CD4-positive, alpha-beta T cell (primary cell): Measurements from ENCODE around the gene LILRA2. TPM values are rescaled to one million over a fixed set of nuclear protein-coding genes. Genes with fewer than 3 reads are reported as not detected.
"Not testable (repeated sequence)": the region's sequence is repeated elsewhere in the genome, so short reads cannot be mapped to it uniquely, and the experiment has no call there.

Experiments
- ATAC-seq: fragments of 200-7000 bp; cut with Tn5 transposase; one replicate; pipeline ENCODE4 v1.10.0; 2022; ENCODE audit warnings: mild to moderate bottlenecking; ENCODE audit not compliant: poor library complexity
- CTCF ChIA-PET: fragments of 350-600 bp; sonication (Branson Sonifier 250); formaldehyde crosslinking; loops from one replicate; lab custom pipeline; 2021; ENCODE audit warnings: antibody characterized with exemption, inconsistent platforms; lab: Charles Lee
- POLR2A ChIA-PET: fragments of 350-600 bp; sonication (Branson Sonifier 250); formaldehyde crosslinking; loops from one replicate; lab custom pipeline; 2021; ENCODE audit warnings: antibody characterized with exemption, inconsistent platforms; lab: Charles Lee
- DNase-seq, 14 experiments: peaks; one replicate each; pipeline ENCODE4 v3.0.0-alpha.2; 2013 to 2020; ENCODE audit warnings: mixed read lengths in 2 of 14
- H3K27ac ChIP-seq, 2 donors: one replicate each; pipeline versions ENCODE4 v1.5.1 to v1.7.0; 2013; ENCODE audit warnings: low read length in 2 of 2, low read depth in 1 of 2, mild to moderate bottlenecking in 1 of 2
- H3K27me3 ChIP-seq, 2 experiments: 1 replicate in 1 of 2; 2 replicates in 1 of 2; pipeline versions ENCODE4 v1.6.1 to v1.7.0; 2013; ENCODE audit warnings: low read length in 2 of 2, control low read depth in 1 of 2, mild to moderate bottlenecking in 1 of 2, moderate library complexity in 1 of 2; ENCODE audit not compliant: insufficient read depth in 2 of 2, control insufficient read depth in 1 of 2
- H3K36me3 ChIP-seq: one replicate; pipeline ENCODE4 v1.6.1; 2013; ENCODE audit warnings: low read length, control low read depth; ENCODE audit not compliant: insufficient read depth
- H3K4me1 ChIP-seq: one replicate; pipeline ENCODE4 v1.6.1; 2013; ENCODE audit warnings: low read length, control low read depth; ENCODE audit not compliant: insufficient read depth
- H3K4me3 ChIP-seq: one replicate; pipeline ENCODE4 v1.5.1; 2013; ENCODE audit warnings: mild to moderate bottlenecking, low read length, moderate library complexity
- H3K9me3 ChIP-seq, 2 experiments: 1 replicate in 1 of 2; 2 replicates in 1 of 2; pipeline versions ENCODE4 v1.6.1 to v1.7.0; 2013; ENCODE audit warnings: low read length in 2 of 2, mild to moderate bottlenecking in 2 of 2, control low read depth in 1 of 2, moderate library complexity in 1 of 2; ENCODE audit not compliant: control insufficient read depth in 1 of 2, insufficient read depth in 1 of 2
- H3K27ac Mint-ChIP-seq: one replicate; pipeline ENCODE4 v1.8.0; 2020; ENCODE audit warnings: mixed read lengths
- H3K27me3 Mint-ChIP-seq: one replicate; pipeline ENCODE4 v1.8.0; 2021; ENCODE audit warnings: mixed read lengths
- H3K36me3 Mint-ChIP-seq: one replicate; pipeline ENCODE4 v1.8.0; 2021; ENCODE audit warnings: low read depth, mixed read lengths
- H3K4me1 Mint-ChIP-seq: one replicate; pipeline ENCODE4 v1.8.0; 2021; ENCODE audit warnings: low read depth, mixed read lengths
- H3K4me3 Mint-ChIP-seq: one replicate; pipeline ENCODE4 v1.8.0; 2020; ENCODE audit warnings: mild to moderate bottlenecking, mixed read lengths
- H3K9me3 Mint-ChIP-seq: one replicate; pipeline ENCODE4 v1.8.0; 2020; ENCODE audit warnings: mixed read lengths
- intact Hi-C, 2 experiments: fragments of 100-400 bp; cut with DNase I in 1 of 2; cut with micrococcal nuclease in 1 of 2; formaldehyde crosslinking; loops; one replicate each; pipeline versions ENCODE4 v1.15.1 to v1.9.0; 2023 to 2025; cut with DNase I, micrococcal nuclease
- total RNA-seq, 174 experiments: library from RNA in 2 of 174; stranded (reverse) in 2 of 174; gene quantifications; one replicate each; pipeline ENCODE4 v1.2.3 and lab custom pipeline; 2021 to 2026
- TF ChIP-seq, protein P1 (sequence below): fragments of 200-600 bp; IDR thresholded peaks from one replicate; pipeline ENCODE4 v1.8.0; 2022; ENCODE audit warnings: antibody characterized with exemption, mild to moderate bottlenecking

Gene LILRA2
- total RNA-seq, 2 experiments from 2014 or later = 0.78 to 0.91 TPM

DNA sequence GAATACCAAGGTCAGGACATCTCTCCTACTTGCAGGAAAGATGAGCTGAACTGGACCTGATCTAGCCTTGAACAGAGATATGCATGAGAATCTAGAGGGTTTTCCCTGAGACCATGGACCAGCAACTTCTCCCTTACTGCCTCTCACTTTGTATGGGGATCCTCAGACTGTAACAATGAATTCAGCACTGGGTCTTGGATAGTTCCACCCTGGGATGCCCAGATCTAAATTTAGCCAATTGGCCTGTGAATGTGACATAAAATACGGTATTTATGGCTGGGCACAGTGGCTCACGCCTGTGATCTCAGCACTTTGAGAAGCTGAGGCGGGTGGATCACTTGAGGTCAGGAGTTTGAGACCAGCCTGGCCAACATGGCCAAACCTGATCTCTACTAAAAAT lies 15.3 kb upstream of the LILRA2 start:
- Mint-ChIP-seq H3K36me3 (no peaks in the 10 kb centered on the region), H3K9me3 (no peaks in the 10 kb centered on the region), H3K27me3 (peaks cover 30% of the 10 kb centered on the region), H3K27ac (no peak overlapping the region), H3K4me3 (no peak overlapping the region), H3K4me1 (no peaks in the 10 kb centered on the region)
- Histone ChIP-seq H3K4me3 (no peak overlapping the region), H3K9me3 (no peaks in the 10 kb centered on the region), H3K4me1 (no peaks in the 10 kb centered on the region), H3K36me3 (no peaks in the 10 kb centered on the region), H3K27ac (no peak overlapping the region), H3K27me3 (no peaks in the 10 kb centered on the region)
- TF ChIP-seq, protein P1, sequence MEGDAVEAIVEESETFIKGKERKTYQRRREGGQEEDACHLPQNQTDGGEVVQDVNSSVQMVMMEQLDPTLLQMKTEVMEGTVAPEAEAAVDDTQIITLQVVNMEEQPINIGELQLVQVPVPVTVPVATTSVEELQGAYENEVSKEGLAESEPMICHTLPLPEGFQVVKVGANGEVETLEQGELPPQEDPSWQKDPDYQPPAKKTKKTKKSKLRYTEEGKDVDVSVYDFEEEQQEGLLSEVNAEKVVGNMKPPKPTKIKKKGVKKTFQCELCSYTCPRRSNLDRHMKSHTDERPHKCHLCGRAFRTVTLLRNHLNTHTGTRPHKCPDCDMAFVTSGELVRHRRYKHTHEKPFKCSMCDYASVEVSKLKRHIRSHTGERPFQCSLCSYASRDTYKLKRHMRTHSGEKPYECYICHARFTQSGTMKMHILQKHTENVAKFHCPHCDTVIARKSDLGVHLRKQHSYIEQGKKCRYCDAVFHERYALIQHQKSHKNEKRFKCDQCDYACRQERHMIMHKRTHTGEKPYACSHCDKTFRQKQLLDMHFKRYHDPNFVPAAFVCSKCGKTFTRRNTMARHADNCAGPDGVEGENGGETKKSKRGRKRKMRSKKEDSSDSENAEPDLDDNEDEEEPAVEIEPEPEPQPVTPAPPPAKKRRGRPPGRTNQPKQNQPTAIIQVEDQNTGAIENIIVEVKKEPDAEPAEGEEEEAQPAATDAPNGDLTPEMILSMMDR = no peak
- ChIA-PET CTCF (no interaction called here), POLR2A (no interaction called here)
- DNase-seq = no peak
- no peak for ATAC-seq
- intact Hi-C loops = no loop called here

DNA sequence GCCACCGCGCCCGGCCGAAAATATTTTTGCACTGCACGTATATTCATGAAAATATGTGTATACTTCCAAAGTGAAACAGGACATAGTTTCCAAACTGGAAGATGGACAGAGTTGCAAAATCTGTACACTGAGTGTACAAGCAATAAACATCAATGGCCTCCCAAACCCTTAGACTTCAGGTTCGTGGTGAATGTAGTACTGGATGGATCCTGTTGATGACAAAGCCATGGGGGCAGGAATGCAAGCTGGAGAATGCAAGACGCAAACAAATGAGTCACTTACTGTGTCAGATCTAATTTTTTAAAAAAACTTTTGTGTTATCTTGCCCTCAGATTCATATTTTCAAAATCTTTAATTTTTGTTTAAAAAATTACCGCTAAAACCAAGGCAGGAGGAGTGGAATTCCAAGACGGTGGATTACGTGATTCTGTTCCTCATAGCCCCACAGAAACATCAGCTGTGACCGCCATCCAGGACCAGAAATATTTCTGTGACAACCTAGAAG lies 12.7 kb upstream of the LILRA2 start:
- Histone ChIP-seq H3K4me3 (no peak overlapping the region), H3K4me1 (no peaks in the 10 kb centered on the region), H3K27ac (no peak overlapping the region), H3K36me3 (no peaks in the 10 kb centered on the region), H3K27me3 (no peaks in the 10 kb centered on the region), H3K9me3 (no peaks in the 10 kb centered on the region)
- peaks cover 24% of the 10 kb centered on the region for H3K27me3 Mint-ChIP-seq
- ATAC-seq (no peak), DNase-seq (no peak)
- no peaks in the 10 kb centered on the region for H3K36me3 Mint-ChIP-seq
- intact Hi-C loops = no loop called here
- no peaks in the 10 kb centered on the region for H3K9me3 Mint-ChIP-seq
- H3K4me1 Mint-ChIP-seq = no peaks in the 10 kb centered on the region
- TF ChIP-seq, protein P1 = no peak
- H3K27ac Mint-ChIP-seq = no peak overlapping the region
- CTCF ChIA-PET = no interaction called here
- POLR2A ChIA-PET = no interaction called here
- H3K4me3 Mint-ChIP-seq = no peak overlapping the region

GRCh38 chr19:54561840-54562239 lies 11.8 kb upstream of the LILRA2 start:
- intact Hi-C loops = no loop called here
- H3K9me3 Mint-ChIP-seq = no peaks in the 10 kb centered on the region
- Histone ChIP-seq H3K27me3 (peaks cover 0 to 7% of the 10 kb centered on the region in 2 experiments), H3K36me3 (no peaks in the 10 kb centered on the region), H3K4me1 (no peaks in the 10 kb centered on the region), H3K27ac (no peak overlapping the region), H3K9me3 (no peaks in the 10 kb centered on the region), H3K4me3 (no peak overlapping the region)
- peaks cover 30% of the 10 kb centered on the region for H3K27me3 Mint-ChIP-seq
- POLR2A ChIA-PET = no interaction called here
- no peak overlapping the region for H3K27ac Mint-ChIP-seq
- H3K4me3 Mint-ChIP-seq = no peak overlapping the region
- DNase-seq (no peak), ATAC-seq (no peak)
- no peaks in the 10 kb centered on the region for H3K36me3 Mint-ChIP-seq
- CTCF ChIA-PET = no interaction called here
- H3K4me1 Mint-ChIP-seq = no peaks in the 10 kb centered on the region
- TF ChIP-seq, protein P1 = no peak

DNA sequence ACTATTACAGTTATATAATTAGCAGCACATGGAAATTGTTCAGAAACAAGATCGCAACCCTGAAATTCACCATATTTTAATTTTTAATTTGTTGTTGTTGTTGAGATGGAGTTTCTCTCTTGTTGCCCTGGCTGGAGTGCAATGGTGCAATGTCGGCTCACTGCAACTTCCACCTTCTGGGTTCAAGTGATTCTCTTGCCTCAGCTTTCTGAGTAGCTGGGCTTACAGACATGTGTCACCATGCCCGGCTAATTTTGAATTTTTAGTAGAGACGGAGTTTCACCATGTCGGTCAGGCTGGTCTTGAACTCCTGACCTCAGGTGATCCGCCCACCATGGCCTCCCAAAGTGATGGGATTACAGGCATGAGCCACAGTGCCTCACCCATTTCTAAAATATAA lies 10.4 kb upstream of the LILRA2 start:
- CTCF ChIA-PET, intact Hi-C loops, H3K4me1 ChIP-seq, H3K9me3 Mint-ChIP-seq, DNase-seq, H3K9me3 ChIP-seq, H3K27ac Mint-ChIP-seq, POLR2A ChIA-PET, ATAC-seq, H3K27ac ChIP-seq, H3K4me3 Mint-ChIP-seq, H3K36me3 ChIP-seq, H3K36me3 Mint-ChIP-seq, H3K4me3 ChIP-seq, H3K4me1 Mint-ChIP-seq, H3K27me3 ChIP-seq: not testable (repeated sequence)
- H3K27me3 Mint-ChIP-seq = peaks cover 29% of the 10 kb centered on the region
